Left lobe of liver (tissue), 2 donors: ENCODE results near the gene AP4B1. TPM values are rescaled to one million over a fixed set of nuclear protein-coding genes. Genes with fewer than 3 reads are reported as not detected.
"Not testable (repeated sequence)": the region's sequence is repeated elsewhere in the genome, so short reads cannot be mapped to it uniquely, and the experiment has no call there.

Source experiments
- ATAC-seq: fragments of 200-7000 bp; cut with Tn5 transposase; one replicate; pipeline ENCODE4 v1.9.1; 2020; ENCODE audit warnings: mild to moderate bottlenecking, moderate library complexity
- DNase-seq: peaks from one replicate; pipeline ENCODE4 v3.0.0-alpha.2; 2020; ENCODE audit warnings: low spot score
- total RNA-seq: library from RNA; stranded (reverse); gene quantifications from one replicate; pipeline ENCODE4 v1.2.1, GENCODE V29; 2021
- donor health status: DM: no; HTN: no; CAD: no; lungs with moderate emphysema.
- donor health status: DM: no; HTN: yes; CAD: no.

AP4B1 gene
- total RNA-seq, 1 donor from 2014 or later, result 6.4 TPM

GRCh38 chr1:113859478-113860175, 45.0 kb downstream of the AP4B1 start:
- ATAC-seq (no peak), DNase-seq (no peak)

DNA sequence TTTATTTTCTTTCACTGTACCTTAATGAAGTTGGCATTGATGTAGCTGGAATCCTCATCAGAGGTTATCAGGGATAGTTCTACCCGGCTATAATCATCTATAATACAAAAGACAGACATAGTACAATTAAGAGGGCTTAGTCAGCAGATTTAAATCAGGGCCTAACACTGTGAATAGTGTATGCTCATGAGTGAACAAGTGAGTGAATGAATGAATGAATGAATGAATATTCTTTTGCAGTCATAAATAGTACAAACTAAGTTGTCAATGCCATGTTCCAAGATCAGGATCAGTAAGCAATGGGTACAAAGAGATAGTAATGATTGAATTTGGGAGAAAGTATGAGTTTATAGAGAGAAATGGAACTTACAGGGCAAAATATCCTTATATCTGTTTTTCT, 45.6 kb downstream of the AP4B1 start:
- no peak for ATAC-seq
- no peak for DNase-seq

- ATAC-seq, result no peak
- no peak for DNase-seq
Measured at GRCh38 chr1:113858418-113858817, 46.2 kb downstream of the AP4B1 start.

DNA sequence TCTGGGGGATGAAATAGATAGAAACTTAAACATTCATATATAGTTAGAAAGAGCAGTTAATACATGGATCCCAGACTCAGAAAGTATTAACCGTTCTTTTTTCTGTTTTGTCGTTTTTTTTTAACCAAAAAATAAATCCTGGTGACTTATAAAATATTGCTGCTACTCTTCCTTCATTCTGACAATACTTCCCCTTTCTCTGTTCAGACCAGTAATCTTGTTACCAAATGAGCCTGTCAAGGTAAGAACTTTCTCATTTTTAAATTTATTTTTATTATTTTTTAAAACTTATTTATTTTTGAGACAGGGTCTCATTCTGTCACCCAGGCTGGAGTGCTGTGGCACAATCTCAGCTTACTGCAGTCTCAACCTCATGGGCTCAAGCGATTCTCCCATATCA, 46.8 kb downstream of the AP4B1 start:
- ATAC-seq, result no peak
- DNase-seq, result no peak

DNA sequence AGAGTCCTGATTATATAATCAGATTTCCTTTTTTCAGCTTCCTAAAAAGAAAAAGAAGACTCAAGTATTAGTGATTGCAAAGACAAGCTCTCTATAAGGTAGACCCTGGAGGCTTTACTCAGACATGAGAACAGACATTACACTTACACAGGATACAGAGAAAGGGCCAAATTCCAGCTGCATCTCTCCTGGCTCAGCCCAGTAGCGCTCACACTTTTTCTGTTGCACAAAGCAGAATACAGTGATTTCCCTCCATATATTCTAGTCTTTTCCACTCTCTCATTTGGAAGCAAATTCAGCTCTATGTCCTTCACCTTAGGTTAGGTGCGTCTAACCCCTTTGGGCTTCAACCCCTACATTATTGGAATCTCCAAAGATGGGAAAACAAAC, 48.2 kb downstream of the AP4B1 start:
- ATAC-seq (no peak), DNase-seq (no peak)

- DNase-seq, result no peak
- no peak for ATAC-seq
Measured at GRCh38 chr1:113855630-113856400, 48.8 kb downstream of the AP4B1 start.

DNA sequence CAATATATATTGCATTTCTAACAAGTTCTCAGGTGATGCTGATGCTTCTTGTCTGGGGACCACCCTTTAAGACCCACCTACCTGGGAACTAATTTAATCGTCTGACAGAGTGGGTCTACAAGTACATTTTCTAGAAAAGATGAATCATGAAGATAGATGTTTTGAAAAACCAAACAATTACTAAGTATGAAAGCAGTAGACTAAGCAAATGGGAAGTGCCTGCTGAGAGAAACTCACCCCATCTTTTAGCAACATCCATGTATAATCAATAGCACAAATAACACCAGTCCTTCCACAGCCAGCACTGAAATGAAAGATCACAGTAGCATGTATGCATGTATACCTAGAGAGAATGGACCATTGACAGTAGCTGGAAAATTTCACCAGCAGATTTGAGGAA, 50.4 kb downstream of the AP4B1 start:
- ATAC-seq, result no peak

DNA sequence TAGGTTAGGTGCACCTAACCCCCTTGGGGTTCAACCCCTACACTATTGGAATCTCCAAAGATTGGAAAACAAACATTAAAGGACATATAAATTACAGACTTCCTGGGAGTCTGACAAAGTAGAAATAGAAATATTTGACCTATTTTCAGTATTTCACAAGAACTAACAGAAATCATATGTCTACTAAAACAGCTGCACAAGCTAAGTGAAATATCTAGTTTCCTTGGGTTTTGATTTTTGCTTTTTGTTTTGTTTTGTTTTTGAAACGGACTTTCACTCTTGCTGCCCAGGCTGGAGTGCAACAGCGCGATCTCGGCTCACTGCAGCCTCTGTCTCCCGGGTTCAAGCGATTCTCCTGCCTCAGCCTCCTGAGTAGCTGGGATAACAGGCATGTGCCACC, 51.9 kb downstream of the AP4B1 start:
- ATAC-seq, result not testable (repeated sequence)

More for the DNA sequence above, 50.4 kb downstream of the AP4B1 start:
- no peak for DNase-seq

DNA sequence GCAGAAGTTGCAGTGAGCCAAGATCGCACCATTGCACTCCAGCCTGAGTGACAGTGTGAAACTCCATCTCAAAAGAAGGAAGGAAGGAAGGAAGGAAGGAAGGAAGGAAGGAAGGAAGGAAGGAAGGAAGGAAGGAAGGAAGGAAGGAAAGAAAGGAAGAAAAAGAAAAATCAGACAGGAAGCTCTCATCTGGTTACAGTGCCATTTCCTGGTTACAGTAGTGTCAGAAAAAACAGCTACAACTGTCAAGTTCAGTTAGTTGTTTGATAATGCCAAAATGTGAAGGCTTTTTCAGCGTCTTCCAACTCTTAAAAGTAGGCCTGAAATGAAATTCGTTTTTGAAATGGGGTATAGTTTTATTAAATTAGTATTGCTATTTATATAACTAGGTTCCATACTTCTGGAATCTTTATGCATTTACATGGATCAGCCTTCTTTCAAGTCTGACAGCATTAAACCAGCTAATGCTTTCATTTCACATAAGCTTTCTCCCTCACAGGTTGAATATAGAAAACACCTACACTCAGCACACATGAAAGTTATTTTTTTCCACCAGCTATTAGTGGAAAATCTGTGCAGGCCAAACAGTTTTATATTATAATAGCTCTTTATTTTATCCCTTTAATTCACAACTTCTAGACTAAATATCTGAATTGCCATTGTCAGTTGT, 54.3 kb downstream of the AP4B1 start:
- no peak for DNase-seq
- no peak for ATAC-seq

More for the DNA sequence above, 51.9 kb downstream of the AP4B1 start:
- not testable (repeated sequence) for DNase-seq

DNA sequence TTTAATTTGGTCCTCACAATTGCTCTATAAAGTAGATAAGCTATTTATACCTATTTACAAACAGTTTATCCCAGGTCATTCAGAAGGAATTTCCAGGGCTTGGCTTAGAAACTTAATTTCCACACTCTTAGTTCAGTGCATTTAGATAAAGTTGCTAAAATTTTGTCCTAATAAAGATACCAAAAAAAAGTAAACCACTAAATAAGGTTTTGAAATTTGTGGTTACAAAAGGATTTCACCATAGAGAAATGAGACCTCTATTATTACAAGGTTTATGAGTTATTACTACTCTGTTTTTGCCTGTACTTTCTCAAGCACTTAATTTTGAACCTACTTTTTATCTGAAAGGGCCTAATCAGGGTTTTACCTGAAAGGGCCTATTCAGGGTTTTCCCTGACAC, 55.5 kb downstream of the AP4B1 start:
- no peak for ATAC-seq

GRCh38 chr1:113846391-113847035, 58.1 kb downstream of the AP4B1 start:
- DNase-seq (no peak), ATAC-seq (no peak)

More for the DNA sequence above, 55.5 kb downstream of the AP4B1 start:
- no peak for DNase-seq

Other genes with a start within 250 kb of the AP4B1 start
- 6.5 TPM for gene PHTF1, start 145.3 kb downstream of the AP4B1 start, total RNA-seq
- 5.7 TPM for gene RSBN1, start 92.3 kb downstream of the AP4B1 start, total RNA-seq
- gene PTPN22, start 33.1 kb downstream of the AP4B1 start, total RNA-seq, result 0.38 TPM
- gene BCL2L15, start 17.2 kb downstream of the AP4B1 start, total RNA-seq, result 0.13 TPM
- gene DCLRE1B, start 527 bp upstream of the AP4B1 start, total RNA-seq, result 1.6 TPM
- 27.1 TPM for gene HIPK1, start 24.5 kb upstream of the AP4B1 start, total RNA-seq
- gene OLFML3, start 74.7 kb upstream of the AP4B1 start, total RNA-seq, result 3.7 TPM
- gene SYT6, start 249.1 kb upstream of the AP4B1 start, total RNA-seq, result 0.08 TPM